Mesothelial cell of epicardium (in vitro differentiated cells): ENCODE measurements around the gene ALDOB. TPM values are rescaled to one million over a fixed set of nuclear protein-coding genes. Genes with fewer than 3 reads are reported as not detected.

ENCODE experiments used
- DNase-seq, 2 experiments: peaks; one replicate each; pipeline ENCODE4 v3.0.0; 2021; ENCODE audit warnings: low spot score in 2 of 2; ENCODE audit not compliant: unreplicated experiment in 2 of 2
- H3K27ac Mint-ChIP-seq: 2 replicates; pipeline ENCODE4 v1.8.0; 2021; ENCODE audit warnings: mixed read lengths
- H3K27me3 Mint-ChIP-seq: 2 replicates; pipeline ENCODE4 v1.8.0; 2021; ENCODE audit warnings: low read depth, mixed read lengths
- H3K36me3 Mint-ChIP-seq: 2 replicates; pipeline ENCODE4 v1.8.0; 2021; ENCODE audit warnings: mixed read lengths
- H3K4me1 Mint-ChIP-seq: 2 replicates; pipeline ENCODE4 v1.8.0; 2021; ENCODE audit warnings: mixed read lengths
- H3K4me3 Mint-ChIP-seq: 2 replicates; pipeline ENCODE4 v1.8.0; 2021; ENCODE audit warnings: mild to moderate bottlenecking, moderate library complexity, mixed read lengths
- H3K9me3 Mint-ChIP-seq: 2 replicates; pipeline ENCODE4 v1.8.0; 2021; ENCODE audit warnings: mixed read lengths
- CTCF ChIP-seq: fragments of 200-600 bp; sonication (generic); IDR thresholded peaks from one replicate; pipeline ENCODE4 v1.5.0; 2021; ENCODE audit warnings: antibody characterized with exemption; ENCODE audit not compliant: unreplicated experiment
- total RNA-seq: library from RNA; stranded (reverse); gene quantifications from 3 replicates; pipeline ENCODE4 v1.2.1, GENCODE V29; 2021

The ALDOB gene
- total RNA-seq, 1 donor from 2014 or later: not detected

DNA sequence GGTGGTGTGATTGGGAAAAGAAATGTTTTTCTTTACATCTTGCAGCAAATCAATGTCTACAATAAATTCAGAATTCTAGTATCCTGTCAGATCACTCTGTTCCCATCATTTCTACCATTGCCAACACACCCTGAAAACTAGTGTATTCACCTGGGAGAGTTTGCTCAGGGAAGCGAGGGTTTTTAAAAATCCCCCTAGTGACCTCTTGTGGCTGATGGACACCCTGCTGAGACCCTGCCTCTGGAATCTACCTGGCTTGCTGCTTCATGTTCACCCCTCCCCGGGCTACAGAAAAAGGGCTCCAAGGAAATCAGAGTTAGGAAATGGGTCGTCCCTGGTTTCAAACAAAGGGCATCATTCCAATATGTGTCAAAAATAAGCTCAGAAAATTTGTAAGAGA is 21.4 kb upstream of the ALDOB start:
- no peak overlapping the region for H3K27ac Mint-ChIP-seq
- DNase-seq: no peak
- H3K4me1 Mint-ChIP-seq: no peaks in the 10 kb centered on the region
- no peaks in the 10 kb centered on the region for H3K36me3 Mint-ChIP-seq
- no peak overlapping the region for H3K4me3 Mint-ChIP-seq
- peaks cover 8% of the 10 kb centered on the region for H3K9me3 Mint-ChIP-seq
- H3K27me3 Mint-ChIP-seq: peaks cover 2% of the 10 kb centered on the region
- no peak for TF ChIP-seq CTCF

- Mint-ChIP-seq H3K4me1 (no peaks in the 10 kb centered on the region), H3K27me3 (peaks cover 7% of the 10 kb centered on the region), H3K9me3 (peaks cover 14% of the 10 kb centered on the region), H3K36me3 (no peaks in the 10 kb centered on the region), H3K27ac (no peak overlapping the region), H3K4me3 (no peak overlapping the region)
- no peak for DNase-seq
- TF ChIP-seq CTCF: no peak
Observed at GRCh38 chr9:101455656-101456240, 20.2 kb upstream of the ALDOB start.

GRCh38 chr9:101453776-101454570 is 18.4 kb upstream of the ALDOB start:
- Mint-ChIP-seq H3K27ac (no peak overlapping the region), H3K4me1 (no peaks in the 10 kb centered on the region), H3K4me3 (no peak overlapping the region), H3K9me3 (peaks cover 14% of the 10 kb centered on the region), H3K27me3 (peaks cover 15% of the 10 kb centered on the region), H3K36me3 (no peaks in the 10 kb centered on the region)
- DNase-seq: no peak
- no peak for TF ChIP-seq CTCF

DNA sequence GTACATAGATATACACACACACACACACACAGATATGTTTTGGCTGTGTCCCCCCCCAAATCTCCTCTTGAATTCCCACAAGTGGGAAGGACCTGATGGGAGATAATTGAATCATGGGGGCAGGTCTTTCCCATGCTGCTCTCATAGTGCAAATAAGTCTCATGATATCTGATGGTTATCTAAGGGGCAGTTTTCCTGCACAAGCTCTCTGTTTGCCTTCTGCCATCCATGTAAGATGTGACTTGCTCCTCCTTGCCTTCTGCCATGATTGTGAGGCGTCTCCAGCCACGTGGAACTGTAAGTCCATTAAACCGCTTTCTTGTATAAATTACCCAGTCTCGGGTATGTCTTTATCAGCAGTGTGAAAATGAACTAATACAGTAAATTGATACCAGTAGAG is 15.9 kb upstream of the ALDOB start:
- peaks cover 20% of the 10 kb centered on the region for H3K27me3 Mint-ChIP-seq
- H3K4me3 Mint-ChIP-seq: no peak overlapping the region
- H3K4me1 Mint-ChIP-seq: peaks cover 1% of the 10 kb centered on the region
- no peak for DNase-seq
- no peak overlapping the region for H3K27ac Mint-ChIP-seq
- peaks cover 14% of the 10 kb centered on the region for H3K9me3 Mint-ChIP-seq
- no peaks in the 10 kb centered on the region for H3K36me3 Mint-ChIP-seq
- TF ChIP-seq CTCF: no peak

DNA sequence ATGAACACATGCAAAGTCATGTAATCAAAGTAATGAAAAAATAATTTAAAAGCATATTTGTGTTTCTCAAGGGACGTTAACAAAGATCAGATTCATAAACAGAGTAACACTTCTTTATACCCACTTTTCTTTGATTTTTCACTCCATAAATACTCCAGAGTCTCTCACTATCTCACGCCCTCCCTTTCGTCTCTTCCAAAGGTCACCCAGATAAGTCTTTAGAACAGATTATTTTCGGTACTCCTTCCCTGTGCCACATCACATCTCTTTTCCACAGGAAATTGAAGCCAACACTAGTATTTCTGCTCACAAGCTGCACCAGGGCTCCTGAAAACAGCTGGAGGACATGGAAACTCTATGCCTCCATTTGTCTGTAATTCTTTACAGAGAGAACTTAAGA is 15.4 kb upstream of the ALDOB start:
- H3K36me3 Mint-ChIP-seq: no peaks in the 10 kb centered on the region
- H3K4me1 Mint-ChIP-seq: peaks cover 1% of the 10 kb centered on the region
- H3K27ac Mint-ChIP-seq: no peak overlapping the region
- no peak overlapping the region for H3K4me3 Mint-ChIP-seq
- TF ChIP-seq CTCF: no peak
- DNase-seq: no peak
- H3K27me3 Mint-ChIP-seq: peaks cover 24% of the 10 kb centered on the region
- H3K9me3 Mint-ChIP-seq: peaks cover 14% of the 10 kb centered on the region
